K562 (cell line): ENCODE data around the gene NIFK. TPM values are rescaled to one million over a fixed set of nuclear protein-coding genes. Genes with fewer than 3 reads are reported as not detected.

Source experiments
- BCOR ChIP-seq: fragments of 450-650 bp; IDR thresholded peaks from 2 replicates; pipeline ENCODE4 v1.6.1; 2016
- BDP1 ChIP-seq: IDR thresholded peaks from 3 replicates; pipeline ENCODE4 v1.6.1; 2011; ENCODE audit not compliant: insufficient read length, insufficient read depth
- CBFA2T3 ChIP-seq: fragments of 450-650 bp; IDR thresholded peaks from 2 replicates; pipeline ENCODE4 v1.6.1; 2017
- GTF3C2 ChIP-seq: IDR thresholded peaks from 3 replicates; pipeline ENCODE4 v1.6.1; 2011; ENCODE audit warnings: borderline replicate concordance, mild to moderate bottlenecking, moderate library complexity; ENCODE audit not compliant: insufficient read length; ENCODE audit errors: extremely low read depth
- NFIC ChIP-seq: fragments of 450-650 bp; IDR thresholded peaks from 2 replicates; pipeline ENCODE4 v1.6.1; 2017; ENCODE audit warnings: mild to moderate bottlenecking, inconsistent platforms
- PKNOX1 ChIP-seq: fragments of 450-650 bp; IDR thresholded peaks from 2 replicates; pipeline ENCODE4 v1.6.1; 2016
- RBFOX2 ChIP-seq: fragments of 200-400 bp; formaldehyde crosslinking; IDR thresholded peaks from 2 replicates; pipeline ENCODE4 v1.6.1; 2017; ENCODE audit warnings: low read depth, mild to moderate bottlenecking, low read length, moderate library complexity
- TOE1 ChIP-seq, 2 experiments: fragments of 450-650 bp in 1 of 2; sonication (generic) in 1 of 2; formaldehyde crosslinking in 1 of 2; IDR thresholded peaks; 2 replicates each; pipeline versions ENCODE4 v1.7.1 to v1.8.0; 2016 to 2022; ENCODE audit warnings: borderline replicate concordance in 2 of 2, mild to moderate bottlenecking in 2 of 2, antibody characterized with exemption in 1 of 2, inconsistent platforms in 1 of 2, low read depth in 1 of 2, missing genetic modification reagents in 1 of 2, moderate library complexity in 1 of 2
- ZNF133 ChIP-seq: fragments of 250-450 bp; sonication (Bioruptor Pico); IDR thresholded peaks from 2 replicates; pipeline ENCODE4 v1.4.0; 2020; ENCODE audit warnings: mild to moderate bottlenecking
- ZNF347 ChIP-seq: fragments of 450-650 bp; formaldehyde crosslinking; IDR thresholded peaks from 2 replicates; pipeline ENCODE4 v1.4.0; 2020; ENCODE audit warnings: low read depth, mild to moderate bottlenecking, moderate library complexity
- ZNF609 ChIP-seq: sonication (generic); formaldehyde crosslinking; IDR thresholded peaks from 2 replicates; pipeline ENCODE4 v1.8.1; 2023; ENCODE audit warnings: missing genetic modification reagents, mild to moderate bottlenecking, borderline replicate concordance
- polyA plus RNA-seq, 8 experiments: library from polyadenylated mRNA; depleted of rRNA in 4 of 8; stranded (reverse) in 5 of 8; unstranded in 3 of 8; fragments of >200 nt; fragmentation: Nextera tagmentation in 2 of 8; fragmentation: Illumina TruSeq in 1 of 8; extraction: Ambion mirVana in 2 of 8; extraction: Trizol in 1 of 8; gene quantifications; 2 replicates each; pipeline versions ENCODE4 v1.2.1 to v1.2.3, GENCODE V29; 2011 to 2014; ENCODE audit warnings: inconsistent platforms in 1 of 8, missing spikeins in 1 of 8
- total RNA-seq, 7 experiments: library from RNA; depleted of rRNA in 6 of 7; stranded (reverse); fragments of >200 nt in 6 of 7; fragmentation: Illumina TruSeq in 2 of 7; extraction: Trizol in 2 of 7; gene quantifications; 2 replicates each; pipeline versions ENCODE4 v1.2.1 to v1.2.3, GENCODE V29; 2011 to 2021; ENCODE audit warnings: low replicate concordance in 1 of 7
- TF ChIP-seq, protein P1 (sequence below): fragments of 250-450 bp; sonication (Bioruptor Pico); IDR thresholded peaks from 2 replicates; pipeline ENCODE4 v1.4.0; 2020

The NIFK gene
- total and polyA plus RNA-seq, 9 of the 15 experiments (the other 6 are each of a cell fraction or from before 2014, with no cell fraction given), result 60.2 to 426 (median 183) TPM

DNA sequence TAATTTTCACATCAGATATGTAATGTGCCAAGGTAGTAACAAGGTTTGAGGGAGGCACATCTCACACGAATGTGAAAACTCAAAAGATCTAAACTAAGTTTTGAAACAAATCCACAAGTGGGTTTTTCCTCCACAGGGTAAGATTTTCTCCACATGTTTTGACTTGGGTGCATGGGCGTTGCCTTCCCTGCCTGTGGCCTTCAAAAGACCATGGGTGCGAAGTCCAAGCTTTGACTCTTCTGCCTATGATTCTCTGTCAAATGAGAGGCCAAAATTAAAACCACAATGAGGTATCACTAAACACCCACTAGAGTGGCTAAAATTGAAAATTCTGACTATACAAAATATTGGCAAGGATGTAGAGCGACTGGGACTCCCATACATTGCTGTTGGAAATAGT, 30.7 kb downstream of the NIFK start (continued):
- no peak for TF ChIP-seq GTF3C2
- TF ChIP-seq RBFOX2, result no peak
- TF ChIP-seq BDP1, result no peak
- TF ChIP-seq ZNF133 (CRISPR knock-in tag), result no peak
- TF ChIP-seq, protein P1, sequence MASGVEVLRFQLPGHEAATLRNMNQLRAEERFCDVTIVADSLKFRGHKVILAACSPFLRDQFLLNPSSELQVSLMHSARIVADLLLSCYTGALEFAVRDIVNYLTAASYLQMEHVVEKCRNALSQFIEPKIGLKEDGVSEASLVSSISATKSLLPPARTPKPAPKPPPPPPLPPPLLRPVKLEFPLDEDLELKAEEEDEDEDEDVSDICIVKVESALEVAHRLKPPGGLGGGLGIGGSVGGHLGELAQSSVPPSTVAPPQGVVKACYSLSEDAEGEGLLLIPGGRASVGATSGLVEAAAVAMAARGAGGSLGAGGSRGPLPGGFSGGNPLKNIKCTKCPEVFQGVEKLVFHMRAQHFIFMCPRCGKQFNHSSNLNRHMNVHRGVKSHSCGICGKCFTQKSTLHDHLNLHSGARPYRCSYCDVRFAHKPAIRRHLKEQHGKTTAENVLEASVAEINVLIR (CRISPR knock-in tag), result no peak
- no peak for TF ChIP-seq ZNF347
- TF ChIP-seq CBFA2T3, result no peak
- TF ChIP-seq NFIC, result no peak
- TF ChIP-seq PKNOX1, result no peak
- no peak for TF ChIP-seq BCOR
- TF ChIP-seq TOE1 (IDR thresholded peaks at IDR 0.05; ENCODE audit: borderline replicate concordance), result no peak
- TF ChIP-seq TOE1 (CRISPR knock-in tag; IDR thresholded peaks at IDR 0.05; ENCODE audit: borderline replicate concordance, low read depth), result no peak
- no peak for TF ChIP-seq ZNF609 (CRISPR knock-in tag)
